GM21529 (cell line): ENCODE measurements around the gene ROM1.
A peak's percentile ranks its signal among the peaks of the same experiment; 100 is the strongest.
"Not testable (repeated sequence)": the region's sequence is repeated elsewhere in the genome, so short reads cannot be mapped to it uniquely, and the experiment has no call there.

Source experiments
- ATAC-seq: cut with Tn5 transposase; IDR thresholded peaks from one replicate; pipeline ENCODE4 v1.9.1; 2021; ENCODE audit not compliant: unreplicated experiment

The ROM1 gene

GRCh38 chr11:62612366-62613290 lies at the start of gene ROM1, which contains the start of gene EML3:
Gene ROM1, plus strand, starts transcription at chr11:62613257. Its CDS starts 25 bp downstream, at chr11:62613282.
Gene EML3, minus strand, starts transcription at chr11:62612775. Its CDS starts 318 bp downstream, at chr11:62612457.
- ATAC-seq = peak; percentile 72

- ATAC-seq = no peak
These were observed 47.8 kb upstream of the ROM1 start for GRCh38 chr11:62565100-62565802.

GRCh38 chr11:62566247-62566646 lies 46.8 kb upstream of the ROM1 start:
- ATAC-seq = no peak

- peak; percentile 47 for ATAC-seq
These were observed 45.9 kb upstream of the ROM1 start for GRCh38 chr11:62567018-62567633.

- ATAC-seq = no peak
These were observed 43.4 kb upstream of the ROM1 start for GRCh38 chr11:62569611-62570010.

- not testable (repeated sequence) for ATAC-seq
These were observed 42.2 kb upstream of the ROM1 start for GRCh38 chr11:62570903-62571302.

- ATAC-seq = not testable (repeated sequence)
These were observed 41.6 kb upstream of the ROM1 start for GRCh38 chr11:62571493-62571892.

- no peak for ATAC-seq
These were observed 40.6 kb upstream of the ROM1 start for GRCh38 chr11:62572431-62572830.

GRCh38 chr11:62573006-62573591 lies 40.0 kb upstream of the ROM1 start:
- no peak for ATAC-seq

GRCh38 chr11:62573592-62574362 lies 39.3 kb upstream of the ROM1 start, which contains the start of gene EEF1G:
Gene EEF1G, minus strand, starts transcription at chr11:62573891. Its CDS starts 49 bp downstream, at chr11:62573842.
- ATAC-seq = peak; percentile 82

- ATAC-seq = peak; percentile 11
These were observed 38.5 kb upstream of the ROM1 start for GRCh38 chr11:62574363-62575071.

- ATAC-seq = no peak
These were observed 37.9 kb upstream of the ROM1 start for GRCh38 chr11:62575156-62575555.

- ATAC-seq = no peak
These were observed 37.2 kb upstream of the ROM1 start for GRCh38 chr11:62575837-62576236.

GRCh38 chr11:62577046-62577714 lies 35.9 kb upstream of the ROM1 start:
- ATAC-seq = no peak

GRCh38 chr11:62578541-62578940 lies 34.5 kb upstream of the ROM1 start:
- ATAC-seq = no peak

GRCh38 chr11:62579252-62579651 lies 33.8 kb upstream of the ROM1 start:
- no peak for ATAC-seq

GRCh38 chr11:62580959-62581715 lies 31.9 kb upstream of the ROM1 start:
- no peak for ATAC-seq

- not testable (repeated sequence) for ATAC-seq
These were observed 31.3 kb upstream of the ROM1 start for GRCh38 chr11:62581735-62582134.
